ENCODE data around the gene VCAN.

DNA sequence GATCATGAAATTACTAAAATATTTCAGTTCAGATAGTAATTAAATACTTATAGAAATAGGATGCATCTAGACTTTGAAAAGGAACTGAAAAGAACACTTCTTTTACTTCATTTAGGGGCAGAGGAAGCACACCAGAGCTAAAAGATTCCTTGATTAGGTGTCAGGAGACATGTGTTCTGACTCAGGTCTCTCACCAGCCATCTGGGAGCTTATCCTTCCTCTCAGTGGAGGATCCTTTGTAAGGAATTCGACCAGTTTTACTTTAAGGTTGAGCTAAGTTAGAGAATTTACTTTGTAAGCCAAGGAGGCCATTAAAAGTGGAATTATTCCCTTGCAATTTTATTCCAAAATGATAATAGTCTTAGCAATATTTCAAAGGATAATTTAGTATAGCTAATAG, 16.7 kb downstream of the VCAN start:
- TF ChIP-seq, protein P1, sequence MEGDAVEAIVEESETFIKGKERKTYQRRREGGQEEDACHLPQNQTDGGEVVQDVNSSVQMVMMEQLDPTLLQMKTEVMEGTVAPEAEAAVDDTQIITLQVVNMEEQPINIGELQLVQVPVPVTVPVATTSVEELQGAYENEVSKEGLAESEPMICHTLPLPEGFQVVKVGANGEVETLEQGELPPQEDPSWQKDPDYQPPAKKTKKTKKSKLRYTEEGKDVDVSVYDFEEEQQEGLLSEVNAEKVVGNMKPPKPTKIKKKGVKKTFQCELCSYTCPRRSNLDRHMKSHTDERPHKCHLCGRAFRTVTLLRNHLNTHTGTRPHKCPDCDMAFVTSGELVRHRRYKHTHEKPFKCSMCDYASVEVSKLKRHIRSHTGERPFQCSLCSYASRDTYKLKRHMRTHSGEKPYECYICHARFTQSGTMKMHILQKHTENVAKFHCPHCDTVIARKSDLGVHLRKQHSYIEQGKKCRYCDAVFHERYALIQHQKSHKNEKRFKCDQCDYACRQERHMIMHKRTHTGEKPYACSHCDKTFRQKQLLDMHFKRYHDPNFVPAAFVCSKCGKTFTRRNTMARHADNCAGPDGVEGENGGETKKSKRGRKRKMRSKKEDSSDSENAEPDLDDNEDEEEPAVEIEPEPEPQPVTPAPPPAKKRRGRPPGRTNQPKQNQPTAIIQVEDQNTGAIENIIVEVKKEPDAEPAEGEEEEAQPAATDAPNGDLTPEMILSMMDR (IDR thresholded peaks at IDR 0.05) = no peak
- TF ChIP-seq POLR2AphosphoS5 (IDR thresholded peaks at IDR 0.05; ENCODE audit: insufficient read depth in 1 of 2, low read depth in 1 of 2) = no peak
